Left colon (tissue), 2 donors: ENCODE data around the gene EXOC3L1. TPM values are rescaled to one million over a fixed set of nuclear protein-coding genes. Genes with fewer than 3 reads are reported as not detected.

Experiments
- ATAC-seq: fragments of 200-7000 bp; cut with Tn5 transposase; one replicate; pipeline ENCODE4 v1.9.1; 2020; ENCODE audit warnings: mild to moderate bottlenecking, moderate library complexity
- DNase-seq, 2 donors: peaks; one replicate each; pipeline ENCODE4 v3.0.0-alpha.2; 2020
- intact Hi-C, 2 donors: fragments of 100-400 bp; cut with DNase I in 1 of 2; cut with micrococcal nuclease in 1 of 2; formaldehyde crosslinking; loops; one replicate each; pipeline versions ENCODE4 v1.11.2 to v1.14.0; 2022; cut with DNase I, micrococcal nuclease
- long read RNA-seq: library from polyadenylated mRNA; unstranded; transcript quantifications from one replicate; pipeline ENCODE4 v2.0.0, GENCODE V29; 2021
- total RNA-seq, 2 donors: library from RNA; stranded (reverse); fragmentation: NEBNext Ultra II Directional; extraction: Animal tissue kit (Norgen Biotek cat#: 25700); gene quantifications; one replicate each; pipeline ENCODE4 v1.2.1, GENCODE V29; 2021
- donor health status: DM: no; HTN: no; CAD: no.
- donor health status: DM: yes; HTN: yes; CAD: no.

EXOC3L1 gene
- total RNA-seq: 1 to 10 TPM; 2.3 to 5.9 TPM
- long read RNA-seq, partial matches to known transcripts: 2 of 9 reads
- long read RNA-seq, other reads (novel, unspliced or antisense): 3 of 9 reads

GRCh38 chr16:67190041-67190440, at the start of gene EXOC3L1:
EXOC3L1 (minus strand) TSS chr16:67190136; CDS start chr16:67189676, 460 bp downstream.
- ATAC-seq: no peak
- intact Hi-C loops: no loop called here
- DNase-seq: no peak

DNA sequence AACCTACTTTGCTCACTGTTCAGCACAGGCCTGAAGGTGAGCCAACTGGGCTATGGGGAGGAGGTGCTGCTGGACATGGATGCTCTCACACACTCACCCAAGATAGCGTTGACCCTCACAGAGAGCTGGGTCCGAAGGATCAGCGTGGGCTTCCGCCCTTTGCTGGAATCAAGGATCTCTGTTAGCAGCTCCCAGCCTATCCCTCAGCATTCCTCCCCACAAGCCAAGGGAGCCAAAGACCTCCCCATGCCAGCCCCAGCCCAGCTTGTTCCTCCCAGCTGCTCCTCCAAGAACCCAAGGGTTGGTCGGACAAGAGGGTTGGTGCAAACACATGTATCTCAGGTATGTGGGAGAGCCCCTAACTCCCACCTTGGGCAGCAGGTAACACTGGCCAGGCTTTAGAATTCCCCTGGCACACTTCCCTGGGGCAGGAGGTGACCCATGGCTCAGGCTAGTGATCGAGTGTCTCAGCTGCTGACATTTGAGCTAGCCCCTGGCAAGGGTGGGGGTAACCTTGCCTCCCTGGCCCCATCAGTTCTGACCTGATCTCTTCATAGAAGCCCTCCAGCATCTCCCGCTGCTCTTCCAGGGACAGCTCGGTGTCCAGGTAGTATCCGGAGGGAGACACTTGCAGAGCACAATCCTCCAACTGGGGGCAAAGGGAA, 49.0 kb upstream of the EXOC3L1 start:
- ATAC-seq (no peak), DNase-seq (peak in 1 of 2 donors; percentile 12)
- intact Hi-C loops: no loop called here

DNA sequence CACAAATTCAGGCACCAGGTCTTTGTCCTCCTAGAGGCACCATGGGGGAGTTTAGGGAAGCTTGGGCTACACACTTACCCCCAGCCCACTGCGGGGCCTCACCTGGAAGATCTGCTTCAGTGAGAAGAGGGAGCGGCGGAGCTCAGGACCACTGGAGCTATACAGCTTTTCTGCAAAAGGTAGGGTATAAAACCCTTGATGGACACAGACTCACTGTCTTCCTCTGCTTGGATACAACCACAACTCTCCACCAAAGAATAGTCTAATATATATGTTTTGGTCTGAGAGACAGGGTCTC, 48.3 kb upstream of the EXOC3L1 start:
- no peak for ATAC-seq
- no peak for DNase-seq
- intact Hi-C loops: no loop called here

- DNase-seq (peak in 1 of 2 donors; percentile 23), ATAC-seq (no peak)
- intact Hi-C loops: no loop called here
Observed at GRCh38 chr16:67237396-67238277, 47.7 kb upstream of the EXOC3L1 start.

GRCh38 chr16:67236563-67237395, 46.8 kb upstream of the EXOC3L1 start:
- peak; percentile 51 to 55 for DNase-seq
- ATAC-seq: peak; percentile 24
- intact Hi-C loops: no loop called here

- DNase-seq: no peak
- ATAC-seq: no peak
- intact Hi-C loops: no loop called here
Observed at GRCh38 chr16:67235816-67236562, 46.1 kb upstream of the EXOC3L1 start.

DNA sequence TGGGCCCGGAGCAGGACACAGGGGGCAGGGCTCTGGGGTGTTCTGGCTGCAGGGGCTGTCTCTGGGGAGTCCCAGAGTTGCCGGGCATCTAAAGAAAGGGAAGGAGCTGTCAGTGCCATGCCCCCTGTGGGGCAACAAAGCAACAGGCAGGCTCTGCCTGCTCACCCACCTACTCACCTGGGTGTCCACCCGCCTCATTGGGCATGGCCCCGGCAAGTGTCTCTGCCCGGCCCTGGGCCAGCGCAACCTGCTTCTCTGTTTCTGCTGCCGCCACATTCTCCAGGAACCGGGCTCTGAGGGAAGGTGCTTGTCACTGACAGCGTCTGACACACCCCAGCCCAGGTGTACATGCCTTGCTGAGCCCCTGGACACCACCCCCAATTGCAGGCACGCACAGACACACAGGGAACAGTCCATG, 44.3 kb upstream of the EXOC3L1 start:
- DNase-seq: no peak
- intact Hi-C loops: no loop called here
- no peak for ATAC-seq

- ATAC-seq: no peak
- intact Hi-C loops: no loop called here
- DNase-seq: no peak
Observed at GRCh38 chr16:67233596-67233995, 43.7 kb upstream of the EXOC3L1 start.

DNA sequence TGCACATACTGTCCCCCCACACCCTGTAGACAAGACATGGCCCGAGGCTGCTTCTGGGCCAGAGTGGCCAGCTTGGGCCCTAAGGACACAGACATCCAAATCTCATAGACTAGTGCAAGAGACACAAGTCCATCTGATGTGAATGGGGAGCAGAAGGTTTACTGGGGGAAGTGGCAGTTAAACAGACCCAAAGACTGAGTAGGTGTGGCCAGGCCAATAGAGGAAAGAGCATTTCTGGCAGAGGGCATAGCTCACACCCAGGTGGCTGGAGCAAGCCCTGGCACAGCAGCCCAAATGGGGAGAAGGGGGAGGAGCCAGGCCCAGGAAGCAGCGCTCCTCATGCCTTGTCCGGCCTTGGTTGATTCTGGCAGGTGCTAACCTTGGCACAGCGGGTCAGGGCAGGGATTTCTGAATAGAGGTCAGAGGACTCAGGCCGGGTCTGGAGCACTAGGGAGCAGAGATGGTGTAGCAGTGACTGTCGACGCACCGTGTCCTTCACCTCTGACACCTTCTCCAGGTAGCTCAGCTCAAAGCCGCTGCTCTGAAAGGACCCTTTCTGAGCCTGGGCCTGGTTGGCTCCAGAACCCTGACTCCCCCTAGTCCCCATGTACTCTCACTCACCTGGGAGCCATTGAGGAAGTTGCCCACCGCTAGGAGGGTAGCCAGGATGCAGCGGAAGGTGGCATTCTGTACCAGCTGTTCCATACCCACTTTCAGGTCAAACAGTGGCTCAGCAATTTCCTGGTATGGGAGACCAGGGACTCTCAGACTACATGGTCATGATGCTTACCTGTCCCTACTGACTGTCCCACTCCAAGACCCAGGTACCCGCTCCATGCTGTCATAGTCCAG, 41.1 kb upstream of the EXOC3L1 start:
- ATAC-seq (no peak), DNase-seq (no peak)
- intact Hi-C loops: no loop called here

DNA sequence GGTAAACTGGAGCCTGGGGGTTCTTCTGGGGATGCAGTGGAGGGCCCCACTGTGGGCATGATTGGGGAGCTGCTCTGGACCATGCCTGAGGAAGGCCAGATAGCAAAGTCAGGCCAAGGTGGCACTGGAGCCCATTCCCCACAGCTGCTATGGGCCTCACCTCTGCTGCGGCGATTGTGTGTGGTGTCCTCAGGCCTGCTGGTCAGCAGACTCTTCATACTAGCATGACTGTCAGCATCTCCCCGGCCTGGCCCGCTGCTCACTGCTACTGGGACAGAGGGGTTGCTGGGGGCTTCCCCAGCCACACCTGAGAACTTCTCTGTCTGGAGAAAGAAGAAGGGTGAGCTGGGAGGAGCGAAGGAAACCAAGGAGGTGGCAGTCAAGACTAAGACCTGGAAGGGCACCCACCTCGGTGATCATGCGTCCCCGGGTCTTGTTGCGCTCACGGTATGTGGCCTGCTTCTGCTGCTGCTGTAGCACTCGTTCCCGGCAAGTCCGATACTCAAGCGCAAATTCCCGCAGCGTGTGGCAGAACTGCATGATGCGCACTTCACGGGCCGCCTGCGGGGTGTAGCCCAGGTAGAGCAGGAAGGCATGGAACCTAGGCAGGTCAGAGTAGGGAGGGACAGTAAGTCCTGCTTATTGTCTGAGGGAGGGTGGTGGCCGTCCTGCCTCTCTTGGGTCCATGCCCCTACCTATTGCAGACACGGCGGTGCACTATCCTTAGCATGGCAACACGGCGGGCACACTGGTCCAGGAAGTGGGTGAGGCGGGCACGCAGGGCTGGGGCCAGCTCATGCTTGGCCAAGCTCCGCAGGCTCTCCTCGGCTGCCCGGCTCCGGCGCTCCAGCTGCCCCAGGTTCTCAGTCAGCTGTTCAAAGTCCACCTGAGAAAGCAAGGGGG, 40.2 kb upstream of the EXOC3L1 start:
- DNase-seq: no peak

GRCh38 chr16:67228905-67229304, 39.0 kb upstream of the EXOC3L1 start:
- ATAC-seq (no peak), DNase-seq (no peak)
- intact Hi-C loops: no loop called here

More for the DNA sequence above, 40.2 kb upstream of the EXOC3L1 start:
- intact Hi-C loops: no loop called here
- no peak for ATAC-seq

- DNase-seq: no peak
- intact Hi-C loops: no loop called here
Observed at GRCh38 chr16:67228034-67228785, 38.3 kb upstream of the EXOC3L1 start.

DNA sequence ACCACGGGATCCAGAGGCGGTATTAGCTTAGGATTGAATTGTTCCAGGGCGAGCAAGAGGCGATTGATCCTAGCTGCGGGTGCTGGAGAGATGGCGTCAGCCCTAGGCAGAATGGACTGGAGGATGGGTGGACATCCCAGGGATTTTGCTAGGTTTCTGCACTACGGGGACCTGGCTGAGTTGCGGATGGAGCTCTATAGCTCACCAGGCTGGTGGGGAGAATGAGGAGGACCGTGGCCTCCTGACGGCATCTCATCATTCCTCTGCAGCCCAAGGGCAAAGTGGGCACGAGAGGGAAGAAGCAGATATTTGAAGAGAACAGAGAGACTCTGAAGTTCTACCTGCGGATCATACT, 37.6 kb upstream of the EXOC3L1 start:
- no peak for ATAC-seq
- intact Hi-C loops: no loop called here

More at GRCh38 chr16:67228034-67228785, 38.3 kb upstream of the EXOC3L1 start:
- no peak for ATAC-seq

DNA sequence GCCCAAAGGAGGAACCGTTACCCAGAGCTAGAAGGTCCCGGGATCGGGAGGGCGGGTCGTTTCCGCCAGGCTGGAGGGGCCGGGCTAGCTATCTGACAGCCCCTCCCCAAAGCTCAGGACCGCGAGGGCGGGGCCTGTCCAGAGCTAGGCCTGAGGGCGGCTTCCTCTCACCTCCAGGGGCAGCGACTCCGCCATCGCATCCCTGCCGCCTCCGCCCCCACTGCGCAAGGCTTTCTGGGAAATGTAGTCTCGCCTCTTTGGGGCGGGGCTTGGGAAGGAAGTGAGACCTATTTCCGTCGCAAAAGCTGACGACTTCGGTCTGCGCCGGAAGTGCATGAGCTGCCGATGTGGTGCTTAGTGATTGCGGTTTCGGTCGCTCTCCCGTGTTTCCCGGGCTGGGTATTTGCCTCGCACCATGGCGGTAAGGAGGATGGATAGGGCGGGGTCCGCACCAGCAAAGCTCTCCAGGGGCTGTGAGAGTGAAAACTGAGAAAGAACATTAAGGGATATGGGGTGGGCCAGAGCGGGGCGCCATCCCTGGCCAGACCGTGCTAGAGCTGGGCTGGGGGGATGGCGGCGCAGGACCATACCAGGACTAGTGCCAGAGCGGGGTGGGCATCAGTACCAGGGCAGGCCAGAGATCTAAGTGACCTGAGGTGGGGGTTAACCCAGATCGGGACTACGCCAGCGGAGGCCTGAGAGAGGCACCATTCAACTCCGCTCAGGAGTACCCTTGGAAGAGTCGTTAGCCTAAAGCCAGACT, 37.0 kb upstream of the EXOC3L1 start, which contains the start of gene TMEM208:
Gene TMEM208 (plus strand): TSS at position 327 of the 763 bp plus-strand sequence. CDS start 89 bp downstream, at position 416.
- DNase-seq: peak; percentile 97 to 98
- peak; percentile 93 for ATAC-seq
- intact Hi-C loops: no loop called here

More for the DNA sequence above, 37.6 kb upstream of the EXOC3L1 start:
- DNase-seq: no peak

DNA sequence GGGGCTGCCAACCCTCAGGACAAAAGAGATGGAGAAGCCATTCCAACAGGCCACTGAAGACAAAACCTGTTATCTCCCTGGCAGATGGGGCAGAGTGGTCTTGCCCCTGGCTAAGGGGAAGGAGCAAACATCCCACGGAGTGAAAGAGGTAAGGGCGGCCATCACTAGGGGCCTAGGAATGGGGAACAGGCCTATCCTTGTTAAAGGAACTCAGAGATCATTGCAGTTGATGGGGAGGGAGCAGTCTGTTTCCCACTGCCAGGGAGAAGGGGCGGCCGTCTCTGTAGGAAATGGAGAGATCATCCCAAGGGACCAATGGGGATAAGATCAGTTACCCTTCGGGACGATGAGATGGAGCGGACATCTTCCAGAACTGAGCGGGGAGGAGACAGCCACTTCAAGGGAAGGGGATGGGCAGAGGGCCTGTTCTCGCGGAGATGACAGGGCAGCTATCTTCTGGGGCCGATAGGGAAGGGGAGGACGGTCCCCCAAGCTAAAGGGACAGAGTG, 36.4 kb upstream of the EXOC3L1 start:
- ATAC-seq: no peak

More for the DNA sequence above, 36.4 kb upstream of the EXOC3L1 start:
- intact Hi-C loops: no loop called here
- DNase-seq: no peak
